Peyer's patch (tissue), 4 donors: Measurements from ENCODE around the gene DAND5.

Experiments used
- CTCF ChIP-seq, 6 experiments: fragments of 450-650 bp in 4 of 6; fragments of 200-600 bp in 2 of 6; sonication (generic) in 1 of 6; IDR thresholded peaks; one replicate each; pipeline ENCODE4 v1.5.1; 2017 to 2019; ENCODE audit warnings: antibody characterized with exemption in 6 of 6, mild to moderate bottlenecking in 3 of 6, moderate library complexity in 1 of 6
- POLR2A ChIP-seq, 2 donors: fragments of 450-650 bp; IDR thresholded peaks; one replicate each; pipeline ENCODE4 v1.5.1; 2017; ENCODE audit warnings: antibody characterized with exemption in 2 of 2, mild to moderate bottlenecking in 2 of 2, moderate library complexity in 2 of 2

- TF ChIP-seq POLR2A (IDR thresholded peaks at IDR 0.05): no peak
- no peak for TF ChIP-seq CTCF (IDR thresholded peaks at IDR 0.05)
Measured at GRCh38 chr19:13005253-13005652, 35.9 kb downstream of the DAND5 start.
